GM19395 (cell line): Measurements from ENCODE around the gene TMEM161A.

Experiments used
- ATAC-seq: cut with Tn5 transposase; IDR thresholded peaks from one replicate; pipeline ENCODE4 v1.9.1; 2021; ENCODE audit warnings: mild to moderate bottlenecking, moderate library complexity; ENCODE audit not compliant: unreplicated experiment

Gene TMEM161A

DNA sequence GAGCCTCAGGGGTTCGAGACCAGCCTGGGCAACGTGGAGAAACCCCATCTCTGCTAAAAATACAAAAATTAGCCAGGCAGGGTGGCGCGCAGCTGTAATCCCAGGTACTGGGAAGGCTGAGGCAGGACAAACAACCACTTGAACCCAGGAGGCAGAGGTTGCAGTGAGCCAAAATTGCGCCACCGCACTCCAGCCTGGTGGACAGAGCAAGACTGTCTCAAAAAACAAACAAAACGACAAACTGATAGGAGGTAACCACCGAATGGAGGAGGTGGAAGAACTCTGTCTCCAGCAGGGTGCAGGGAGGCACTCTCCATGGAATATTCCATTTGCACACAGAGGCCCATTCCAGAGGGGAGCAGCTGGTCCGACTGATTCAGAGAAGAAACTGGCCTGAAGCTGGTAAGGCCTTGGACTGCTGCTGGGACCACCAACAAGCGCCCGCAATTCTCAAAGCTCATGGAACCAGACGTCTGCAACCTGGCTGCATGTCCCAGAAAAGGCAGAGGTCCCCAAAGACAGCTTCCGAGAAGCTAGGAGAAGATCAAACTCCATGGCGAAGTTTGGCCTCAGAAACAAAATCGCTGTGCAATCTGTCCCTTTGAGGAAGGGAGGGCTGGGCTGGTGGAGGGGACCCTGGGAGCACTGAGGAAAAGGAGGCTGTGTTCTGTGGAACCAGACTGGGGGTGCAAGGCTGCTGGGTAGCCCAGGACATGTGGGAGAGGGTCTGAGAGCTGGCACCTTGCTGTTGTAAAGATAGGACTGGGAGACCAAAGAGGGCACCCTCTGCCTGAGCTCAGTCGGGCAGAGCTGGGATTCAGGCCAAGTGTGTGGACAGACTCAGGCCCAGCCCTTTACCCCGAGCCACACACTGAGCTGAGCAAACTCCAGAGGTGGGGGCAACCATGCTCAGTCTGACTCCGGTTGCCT is 39.3 kb downstream of the TMEM161A start:
- no peak for ATAC-seq

GRCh38 chr19:19098084-19098702 is 40.1 kb downstream of the TMEM161A start:
- no peak for ATAC-seq

- no peak for ATAC-seq
Measured at GRCh38 chr19:19096641-19097627, 41.3 kb downstream of the TMEM161A start.

DNA sequence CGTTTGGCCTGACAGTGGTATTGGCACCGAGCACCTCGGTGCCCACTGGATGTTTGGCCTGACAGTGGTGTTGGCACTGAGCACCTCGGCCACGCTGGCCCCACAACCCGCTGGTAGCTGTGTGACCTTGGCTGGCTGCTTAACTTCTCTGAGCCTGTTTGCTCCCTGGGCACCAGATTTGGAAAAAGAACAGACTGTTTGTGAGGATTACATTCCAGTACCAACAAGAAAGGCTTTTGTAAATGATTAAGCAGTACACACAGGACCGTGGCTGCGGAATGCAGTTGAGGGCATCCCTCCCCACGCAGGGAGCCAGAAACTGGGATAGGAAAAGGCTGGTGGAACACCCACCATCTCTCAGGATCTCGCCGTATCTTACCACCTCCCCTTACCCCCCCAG is 42.6 kb downstream of the TMEM161A start:
- no peak for ATAC-seq

DNA sequence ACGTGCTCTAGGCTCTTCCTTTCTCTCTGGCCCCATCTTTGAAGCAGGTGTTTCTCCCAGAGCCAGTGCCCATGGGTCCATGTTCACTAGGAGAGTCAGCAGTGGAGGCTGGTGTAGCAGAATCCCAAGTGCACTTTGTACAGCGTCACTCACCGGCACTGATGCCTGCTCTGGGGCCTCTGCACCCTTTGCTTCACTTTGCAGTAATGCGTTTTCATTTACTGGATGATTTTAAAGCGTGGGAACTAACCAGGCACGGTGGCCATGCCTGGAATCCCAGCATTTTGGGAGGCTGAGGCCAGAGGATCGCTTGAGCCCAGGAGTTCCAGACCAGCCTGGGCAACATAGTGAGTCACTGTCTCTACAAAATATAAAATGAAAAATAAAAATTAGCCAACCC is 43.8 kb downstream of the TMEM161A start:
- no peak for ATAC-seq

DNA sequence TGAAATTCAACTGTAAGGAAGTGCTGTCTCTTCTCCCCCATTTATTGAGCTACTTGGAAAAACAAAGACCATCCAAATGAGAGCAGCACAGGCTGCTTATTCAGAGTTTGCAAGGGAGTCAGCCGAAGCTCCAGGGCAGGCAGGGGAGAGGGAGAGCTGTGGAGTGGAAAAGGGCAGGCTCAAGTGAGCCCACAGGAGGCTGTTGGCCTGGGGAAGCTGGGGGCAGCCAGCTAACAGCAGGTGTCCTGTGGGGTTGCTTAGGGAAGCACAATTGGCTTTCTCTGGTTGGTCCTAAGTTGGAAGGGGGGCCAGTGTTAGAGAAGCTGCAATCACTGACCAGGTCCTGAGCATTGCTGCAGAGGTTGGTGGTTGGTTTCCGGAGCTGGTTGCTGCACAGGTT is 50.6 kb downstream of the TMEM161A start:
- no peak for ATAC-seq

DNA sequence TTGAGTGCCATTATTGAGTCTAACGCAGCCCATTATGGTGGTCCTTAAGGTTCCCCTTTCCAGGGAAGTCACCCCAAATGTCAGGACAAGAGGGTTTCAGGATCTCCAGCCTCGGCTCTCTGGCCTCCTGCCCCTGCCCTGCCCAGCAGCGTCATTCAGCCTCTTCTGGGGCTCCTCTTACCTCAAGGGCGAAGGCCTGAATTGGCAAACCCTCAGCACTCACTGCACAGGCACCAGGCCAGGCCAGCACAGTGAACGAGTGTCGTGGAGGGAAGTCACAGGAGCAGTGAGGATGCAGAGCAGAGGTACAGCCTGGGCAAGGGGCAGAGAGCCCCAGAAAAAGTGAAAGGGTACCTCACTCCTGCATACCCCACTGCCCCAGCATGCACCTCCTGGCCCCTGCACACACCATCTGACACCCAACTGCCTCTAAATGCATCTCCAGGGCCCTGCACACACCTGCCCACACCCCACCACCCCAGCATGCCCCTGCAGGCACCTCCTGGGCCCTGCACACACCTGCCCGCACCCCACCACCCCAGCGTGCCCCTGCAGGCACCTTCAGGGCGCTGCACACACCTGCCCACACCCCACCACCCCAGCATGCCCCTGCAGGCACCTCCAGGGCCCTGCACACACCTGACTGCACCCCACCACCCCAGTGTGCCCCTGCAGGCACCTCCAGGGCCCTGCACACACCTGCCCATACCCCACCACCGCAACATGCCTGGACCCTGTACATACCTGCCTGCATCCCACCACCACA is 54.7 kb downstream of the TMEM161A start:
- no peak for ATAC-seq

- ATAC-seq = no peak
Measured at GRCh38 chr19:19081642-19082151, 56.6 kb downstream of the TMEM161A start.

DNA sequence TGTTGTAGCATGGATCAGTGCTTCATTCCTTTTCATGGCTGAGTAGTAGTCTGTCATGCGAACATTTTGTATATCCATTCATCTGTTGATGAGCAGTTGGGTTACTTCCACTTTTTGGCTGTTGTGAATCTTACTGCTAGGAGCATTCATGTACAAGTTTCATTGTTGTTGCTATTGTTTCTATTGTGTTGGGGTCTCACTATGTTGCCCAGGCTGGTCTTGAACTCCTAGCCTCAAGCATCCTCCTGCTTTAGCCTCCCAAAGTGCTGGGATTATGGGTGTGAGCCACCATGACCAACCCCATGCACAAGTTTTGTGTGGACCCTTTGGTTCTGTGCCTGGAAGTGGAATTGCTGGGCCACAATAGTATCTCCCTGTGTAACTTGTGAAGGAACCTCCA is 58.7 kb downstream of the TMEM161A start:
- ATAC-seq = no peak

DNA sequence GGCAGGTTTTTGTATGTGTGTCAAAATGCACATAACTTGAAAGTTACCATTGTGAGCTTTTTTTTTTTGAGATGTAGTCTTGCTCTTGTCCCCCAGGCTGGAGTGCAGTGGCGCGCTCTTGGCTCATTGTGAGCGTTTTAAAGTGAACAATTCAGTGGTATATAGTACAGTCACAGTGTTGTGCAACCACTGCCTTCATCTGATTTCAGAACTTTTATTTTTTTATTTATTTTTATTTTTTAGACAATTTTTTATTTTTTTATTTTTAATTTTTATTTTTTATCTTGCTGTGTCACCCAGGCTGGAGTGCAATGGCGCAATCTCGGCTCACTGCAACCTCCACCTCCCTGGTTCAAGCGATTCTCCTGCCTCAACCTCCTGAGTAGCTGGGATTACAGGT is 59.5 kb downstream of the TMEM161A start:
- no peak for ATAC-seq

DNA sequence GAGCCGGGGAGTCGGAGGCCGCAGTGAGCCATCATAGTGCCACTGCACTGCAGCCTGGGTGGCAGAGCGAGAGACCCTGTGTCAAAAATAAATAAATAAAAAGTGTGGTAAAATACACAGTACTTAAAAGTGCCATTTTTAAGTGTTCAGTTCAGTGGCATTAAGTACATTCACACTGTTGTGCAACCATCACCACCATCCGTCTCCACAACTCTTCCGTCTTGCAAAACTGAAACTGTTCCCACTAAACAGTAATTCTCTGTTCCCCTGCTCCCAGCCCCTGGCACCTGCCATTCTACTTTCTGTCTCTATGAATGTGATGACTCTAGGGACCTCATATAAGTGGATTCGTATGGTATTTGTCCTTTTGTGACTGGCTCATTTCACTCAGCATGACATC is 61.2 kb downstream of the TMEM161A start:
- ATAC-seq = no peak

GRCh38 chr19:19076476-19076875 is 61.8 kb downstream of the TMEM161A start:
- no peak for ATAC-seq

GRCh38 chr19:19075126-19075525 is 63.2 kb downstream of the TMEM161A start:
- no peak for ATAC-seq

- no peak for ATAC-seq
Measured at GRCh38 chr19:19074196-19074882, 63.9 kb downstream of the TMEM161A start.

DNA sequence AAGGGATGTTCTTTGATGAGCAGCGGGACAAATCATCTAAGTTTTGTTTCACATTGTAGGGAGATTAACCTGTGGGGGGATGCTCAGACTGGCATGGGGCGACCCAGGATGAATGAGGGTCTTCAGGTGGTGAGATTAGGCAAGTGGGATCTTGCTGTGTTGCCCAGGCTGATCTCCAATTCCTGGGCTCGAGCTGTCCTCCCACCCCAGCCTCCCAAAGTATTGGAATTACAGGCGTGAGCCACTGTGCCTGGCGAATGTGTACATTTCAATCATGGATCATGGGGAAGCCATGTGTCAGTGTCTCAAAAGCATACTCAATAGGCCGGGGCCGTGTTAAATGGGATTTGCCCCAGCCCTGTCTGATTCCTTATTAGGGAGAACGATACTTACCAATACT is 66.4 kb downstream of the TMEM161A start:
- no peak for ATAC-seq
